Hematopoietic multipotent progenitor cell treated with erythropoietin and hydrocortisone succinate and interleukin-3 and kit ligand, for 8 days (in vitro differentiated cells): ENCODE data around the gene FGD2.
A peak's percentile ranks its signal among the peaks of the same experiment; 100 is the strongest.
"Not testable (repeated sequence)": the region's sequence is repeated elsewhere in the genome, so short reads cannot be mapped to it uniquely, and the experiment has no call there.

Experiments
- DNase-seq: peaks from one replicate; pipeline ENCODE4 v3.0.0-alpha.2; 2015

Gene FGD2

DNA sequence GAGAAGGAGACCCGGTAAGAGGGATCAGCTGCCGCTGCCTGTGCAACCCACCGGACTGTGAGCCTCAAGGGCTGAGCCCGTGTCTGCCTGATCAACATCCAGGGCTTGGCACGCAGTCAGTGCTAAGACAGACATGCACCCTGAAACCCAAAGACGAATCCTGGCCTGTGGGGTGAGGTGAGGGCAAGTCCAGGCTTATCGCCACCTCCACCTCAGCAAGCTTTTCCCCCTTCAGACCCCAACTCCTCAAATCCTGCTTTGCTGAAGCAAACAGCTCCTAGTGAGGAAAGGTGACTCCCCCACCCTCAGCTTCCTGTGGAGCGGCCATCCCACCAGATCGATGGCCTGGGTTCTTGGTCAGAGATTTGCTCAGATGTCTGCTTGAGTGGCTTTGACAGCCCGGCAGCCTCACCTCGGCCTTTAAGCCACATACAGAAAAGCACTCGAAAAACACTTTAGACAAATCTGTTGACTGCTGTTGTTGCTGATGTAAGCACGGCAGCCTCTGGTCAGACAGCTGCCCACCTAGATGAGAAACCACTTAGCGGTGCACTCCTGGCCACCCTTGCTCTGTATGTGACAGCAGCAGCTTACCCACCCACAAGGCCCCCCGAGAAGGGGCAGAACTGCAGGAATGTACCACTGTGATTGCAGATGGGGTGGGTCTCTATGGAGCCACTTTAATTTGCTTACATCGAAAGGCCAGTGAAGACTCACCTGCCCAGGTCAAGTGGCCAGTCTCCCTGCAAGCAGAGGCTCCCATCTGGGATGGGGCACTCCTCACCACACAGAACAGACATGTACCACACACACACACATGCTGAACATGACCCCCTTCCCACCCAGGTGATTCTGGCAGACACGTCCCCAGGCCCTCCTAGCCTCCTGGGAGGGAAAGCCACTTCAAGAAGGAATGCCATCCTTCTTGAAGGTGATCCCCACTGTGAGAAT is 34.3 kb upstream of the FGD2 start:
- DNase-seq: no peak

GRCh38 chr6:36971921-36972673 is 33.4 kb upstream of the FGD2 start:
- no peak for DNase-seq

DNA sequence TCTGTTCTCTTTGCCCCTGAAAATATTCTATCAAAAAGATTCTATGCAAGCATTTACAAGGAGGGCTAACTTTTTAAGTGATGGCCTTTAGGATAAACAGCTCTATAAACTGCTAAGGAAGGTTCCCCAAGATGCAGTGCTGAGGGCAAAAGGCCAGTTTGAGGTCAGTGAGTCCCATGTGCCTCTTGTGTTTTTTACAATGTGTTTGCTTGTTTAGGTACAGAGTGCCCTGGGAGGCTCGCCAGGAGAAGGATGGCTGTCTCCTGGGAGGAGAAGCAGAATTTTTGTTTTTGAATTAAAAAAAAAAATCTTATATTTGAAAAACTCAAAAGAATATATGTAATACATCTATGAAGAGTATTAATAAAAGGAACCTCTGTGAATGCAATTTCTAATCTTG is 32.3 kb upstream of the FGD2 start:
- DNase-seq: no peak

DNA sequence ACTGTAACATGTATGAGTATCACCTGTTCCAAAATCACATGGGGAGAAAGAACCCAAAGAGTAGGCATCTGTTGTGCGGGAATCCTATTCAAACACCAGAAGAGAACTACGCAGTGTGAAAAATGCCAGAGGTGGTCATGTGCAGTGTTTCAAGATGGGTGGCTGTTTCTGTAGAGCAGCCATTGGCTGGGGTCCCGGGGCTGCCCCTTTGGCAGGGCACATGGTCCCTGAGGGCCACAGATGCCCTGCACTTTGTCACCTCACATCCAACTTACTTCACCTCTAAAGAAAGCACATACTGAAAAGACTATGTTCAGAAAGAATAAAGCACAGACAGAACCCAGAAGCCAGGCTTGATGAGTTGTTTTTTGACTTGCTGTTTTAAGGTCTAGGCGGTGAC is 31.8 kb upstream of the FGD2 start:
- DNase-seq: no peak

DNA sequence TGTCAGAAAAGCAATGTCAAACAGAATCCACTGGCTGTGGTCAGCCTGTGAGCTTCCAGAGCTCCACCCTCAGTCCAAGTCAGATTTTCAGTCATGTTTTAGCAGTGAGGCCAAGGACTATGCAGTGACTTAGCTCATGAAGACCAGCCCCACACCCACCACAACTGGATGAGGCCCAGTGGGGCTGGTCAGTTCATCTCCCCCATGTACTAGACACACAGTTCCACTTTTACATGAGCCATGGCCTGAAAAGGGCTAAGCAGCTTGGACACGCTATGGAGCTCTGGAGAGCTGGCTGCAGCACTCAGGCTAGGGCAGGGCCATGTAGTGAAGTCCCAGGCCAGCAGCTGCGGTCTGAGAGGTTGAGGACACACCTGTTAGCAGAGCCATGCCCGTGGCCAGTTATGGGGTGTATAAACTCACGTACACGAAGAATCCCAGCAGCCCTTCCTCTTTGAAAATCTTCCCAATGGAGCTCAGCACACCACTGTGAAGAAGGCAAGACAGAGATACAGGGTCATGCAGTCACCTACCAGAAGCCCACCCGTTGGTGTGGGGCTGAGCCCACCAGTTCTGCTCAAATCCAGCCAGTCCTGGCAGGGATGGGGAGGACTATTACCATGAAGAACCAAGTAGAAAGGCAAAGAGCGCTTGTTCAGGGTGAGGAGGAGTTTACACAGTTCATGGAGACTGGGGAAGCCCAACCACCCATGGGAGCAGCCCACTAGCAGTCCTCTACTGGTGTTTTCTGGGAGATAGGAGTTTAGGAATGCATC is 30.0 kb upstream of the FGD2 start:
- DNase-seq: no peak

GRCh38 chr6:36976007-36976264 is 29.5 kb upstream of the FGD2 start:
- DNase-seq: peak; percentile 90

DNA sequence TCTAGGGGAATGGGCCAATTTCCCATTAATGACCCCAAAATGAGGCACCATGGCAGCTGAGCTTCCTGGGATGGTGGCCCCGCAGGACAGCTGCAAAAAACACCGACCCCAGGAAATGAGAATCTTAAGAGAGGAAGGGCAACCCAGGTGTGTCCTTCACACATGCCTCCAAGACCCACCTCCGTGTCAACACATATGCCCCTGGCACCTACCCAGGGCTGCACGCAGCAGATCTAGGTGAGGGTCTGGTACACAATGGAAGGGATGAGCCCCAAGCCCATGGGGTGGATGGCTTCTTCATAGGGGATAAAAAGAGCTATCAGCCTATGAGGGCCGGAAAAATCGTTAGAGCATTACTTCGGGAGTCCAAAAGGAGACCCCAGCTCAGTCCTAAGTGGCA is 28.9 kb upstream of the FGD2 start:
- no peak for DNase-seq

DNA sequence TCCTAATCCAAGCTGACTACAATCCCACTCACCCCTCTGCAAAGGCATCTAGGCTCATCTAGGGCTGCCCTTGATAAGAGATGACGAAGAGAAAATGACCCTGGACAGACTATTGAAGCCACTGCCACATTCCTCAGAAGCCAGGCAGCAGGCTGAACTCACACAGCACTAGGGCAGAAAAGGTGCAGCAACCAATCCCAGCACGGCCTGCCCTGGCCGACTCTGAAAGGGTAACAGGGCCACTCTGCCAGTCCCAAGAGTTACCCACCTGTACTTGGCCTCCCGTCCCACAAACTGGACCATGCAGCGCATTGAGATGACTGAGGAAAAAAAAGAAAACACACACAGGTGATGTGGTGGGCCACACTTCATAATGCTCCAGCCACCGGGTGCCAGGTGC is 28.5 kb upstream of the FGD2 start:
- DNase-seq: no peak

- no peak for DNase-seq
These were observed 27.9 kb upstream of the FGD2 start for GRCh38 chr6:36977470-36977941.

- peak; percentile 61 for DNase-seq
These were observed 26.8 kb upstream of the FGD2 start for GRCh38 chr6:36978421-36979346.

DNA sequence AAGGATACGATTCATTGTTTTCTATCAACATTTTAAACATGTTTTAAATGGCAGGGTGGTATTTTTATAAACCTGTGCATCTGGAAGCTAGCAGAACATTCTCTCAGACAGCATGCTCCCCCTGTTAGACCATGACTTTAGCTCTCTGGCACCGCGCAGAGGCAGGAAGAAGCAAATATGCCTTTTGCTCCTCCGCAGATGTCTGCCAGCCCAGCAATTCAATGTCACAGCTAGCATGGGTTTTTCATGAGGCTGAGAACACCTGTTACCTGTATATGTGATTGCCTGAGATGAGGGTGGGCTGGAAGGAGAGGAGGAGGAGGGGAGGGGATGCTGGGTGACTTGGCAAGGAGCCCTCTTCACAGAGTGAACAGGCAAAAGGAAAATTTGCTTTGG is 26.1 kb upstream of the FGD2 start:
- DNase-seq: peak; percentile 70

GRCh38 chr6:36980129-36980528 is 25.3 kb upstream of the FGD2 start:
- no peak for DNase-seq

DNA sequence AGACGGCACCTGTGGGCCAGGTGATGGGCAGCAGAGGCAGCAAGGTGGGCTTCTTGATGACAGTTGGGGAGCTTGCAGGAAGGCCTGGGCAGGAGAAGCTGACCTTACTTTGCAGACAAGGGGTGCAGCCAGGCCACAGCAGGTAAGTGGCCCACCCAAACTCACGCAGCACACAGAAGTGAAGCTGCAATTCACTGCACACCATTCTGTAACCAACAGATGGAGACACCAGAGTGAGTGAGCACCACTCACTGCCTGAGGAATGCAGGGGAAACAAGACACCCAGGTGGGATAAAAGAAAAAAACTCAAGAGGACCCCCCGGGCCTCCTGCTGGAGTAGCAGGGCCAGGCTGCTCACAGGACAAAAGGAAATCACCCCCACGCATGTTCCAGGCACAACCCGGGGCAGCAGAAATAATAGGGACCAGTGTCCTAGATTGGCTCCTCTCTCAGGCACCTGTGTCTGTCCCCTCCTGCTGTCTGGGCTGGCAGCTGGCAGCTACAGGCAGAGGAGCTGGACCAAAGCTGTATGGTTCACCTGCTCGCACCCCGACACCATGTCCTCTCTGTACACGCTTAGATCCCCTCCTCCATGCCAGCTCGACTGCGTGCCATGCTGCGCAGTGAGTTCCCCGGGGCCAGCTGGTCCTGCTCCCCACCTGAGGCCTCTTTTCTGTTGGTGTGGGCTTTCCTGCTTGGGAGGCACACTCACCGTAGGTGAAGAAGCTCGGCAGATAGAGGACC is 24.4 kb upstream of the FGD2 start:
- DNase-seq: no peak

DNA sequence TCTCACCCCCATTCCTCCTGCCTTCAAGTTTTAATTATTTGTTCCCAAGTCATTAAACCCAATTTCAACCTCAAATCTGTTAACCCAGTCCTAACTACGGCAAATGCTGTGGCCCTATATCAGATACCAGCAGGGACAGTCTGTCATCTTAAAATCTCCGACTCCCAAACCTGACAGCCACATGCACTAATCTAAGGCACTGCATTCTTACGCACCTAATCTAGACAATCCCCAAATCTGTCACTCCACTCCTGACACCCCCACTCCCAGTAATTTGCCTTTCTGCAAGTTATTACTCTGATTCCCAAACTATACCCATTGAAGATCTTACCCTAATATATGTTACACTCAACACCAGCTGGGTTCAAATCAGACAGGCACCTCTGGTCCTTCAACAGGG is 21.9 kb upstream of the FGD2 start:
- DNase-seq: no peak

GRCh38 chr6:36984581-36985416 is 20.7 kb upstream of the FGD2 start:
- DNase-seq: peak; percentile 23

- DNase-seq: no peak
These were observed 20.0 kb upstream of the FGD2 start for GRCh38 chr6:36985417-36985807.

DNA sequence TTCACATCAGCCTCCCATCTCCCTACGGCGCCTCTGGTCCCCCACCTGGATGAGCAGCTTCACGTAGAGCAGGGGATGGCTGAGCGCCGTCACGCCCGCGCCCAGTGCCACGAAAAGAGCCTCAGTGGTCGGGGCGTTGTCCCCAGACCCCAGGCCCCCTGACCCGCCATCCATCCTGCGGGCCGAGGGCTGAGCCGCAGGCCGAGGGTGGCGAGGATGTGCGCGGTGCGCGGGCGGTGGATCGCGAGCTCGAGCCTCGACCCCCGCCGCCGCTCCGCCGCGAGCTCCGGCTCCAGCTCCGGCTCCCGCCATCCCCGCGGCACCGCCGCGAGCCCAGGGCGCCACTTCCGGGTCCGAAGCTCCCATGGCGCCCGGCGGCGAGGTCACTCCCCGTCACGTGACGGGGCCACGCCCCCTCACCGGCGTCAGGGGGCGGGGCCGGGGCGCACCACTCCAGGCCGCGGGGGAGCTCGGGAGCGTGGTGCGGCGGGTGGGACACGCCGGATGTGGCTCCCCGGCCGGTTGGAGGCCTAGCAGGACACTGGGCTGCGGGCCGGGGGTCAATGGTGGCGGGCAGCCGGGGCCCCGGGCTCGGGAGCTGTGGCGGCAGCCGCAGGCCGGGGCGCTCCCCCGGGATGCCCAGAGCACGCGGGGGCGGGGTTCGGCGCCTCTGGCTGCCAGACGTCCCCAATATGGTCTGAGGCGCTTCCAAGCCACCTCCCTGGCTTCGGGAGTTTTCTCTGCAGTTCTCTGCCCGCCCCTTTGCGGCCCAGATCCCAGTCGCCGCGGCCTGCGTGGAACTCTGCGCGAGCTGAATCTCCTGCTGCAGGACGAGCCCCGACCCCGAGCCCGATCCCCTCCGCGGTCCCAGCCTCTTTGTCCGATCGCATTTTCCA is 19.4 kb upstream of the FGD2 start, which contains the start of gene MTCH1:
Gene MTCH1, minus strand, starts transcription at position 389 of the 896 bp plus-strand sequence. Its CDS starts 23 bp downstream, at position 366.
- peak; percentile 90 for DNase-seq

GRCh38 chr6:36986704-36987047 is 18.8 kb upstream of the FGD2 start:
- DNase-seq: peak; percentile 37

DNA sequence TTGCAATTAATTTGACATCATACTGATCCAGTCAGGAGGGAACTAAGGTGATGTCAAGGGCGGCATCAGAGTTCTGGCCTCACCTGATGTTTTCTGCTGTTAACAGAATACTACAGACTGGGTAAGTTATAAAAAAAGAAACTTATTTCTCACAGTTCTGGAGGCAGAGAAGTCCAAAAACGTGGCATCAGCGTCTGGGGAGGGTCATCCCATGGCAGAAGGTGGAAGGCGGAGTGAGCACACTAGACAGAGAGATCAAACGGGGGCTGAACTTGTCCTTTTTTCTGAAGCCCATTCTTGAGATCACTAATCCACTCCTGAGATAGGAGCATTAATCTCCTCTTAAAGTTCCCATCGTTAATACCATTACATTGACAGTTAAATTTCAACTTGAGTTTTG is 16.2 kb upstream of the FGD2 start:
- DNase-seq: no peak

DNA sequence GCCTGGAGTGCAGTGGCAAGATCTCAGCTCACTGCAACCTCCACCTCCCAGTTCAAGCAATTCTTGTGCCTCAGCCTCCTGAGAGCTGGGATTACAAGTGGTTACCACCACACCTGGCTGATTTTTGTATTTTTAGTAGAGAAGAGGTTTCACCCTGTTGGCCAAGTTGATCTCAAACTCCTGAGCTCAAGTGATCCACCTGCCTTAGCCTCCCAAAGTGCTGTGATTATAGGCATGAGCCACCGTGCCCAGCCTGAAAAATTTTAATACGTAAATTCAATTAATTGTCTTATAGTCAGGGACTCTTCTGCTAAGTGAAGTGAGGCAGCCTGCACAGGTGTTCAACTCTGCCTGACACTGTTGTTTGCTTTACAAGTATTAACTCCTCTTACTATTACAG is 15.1 kb upstream of the FGD2 start:
- DNase-seq: not testable (repeated sequence)
